DOHH2 (cell line): ENCODE results near the gene IQGAP1.

ENCODE experiments used
- EZH2phosphoT487 ChIP-seq: fragments of 200-600 bp; sonication (generic); IDR thresholded peaks from 2 replicates; pipeline ENCODE4 v1.6.1; 2017; ENCODE audit warnings: borderline replicate concordance, mild to moderate bottlenecking, antibody characterized with exemption, low read length, moderate library complexity, mixed read lengths
- TF ChIP-seq, protein P1 (sequence below): fragments of 200-600 bp; sonication (generic); IDR thresholded peaks from one replicate; pipeline ENCODE4 v1.5.1; 2014; ENCODE audit warnings: antibody characterized with exemption, mild to moderate bottlenecking, low read depth, low read length; ENCODE audit not compliant: poor library complexity, severe bottlenecking

DNA sequence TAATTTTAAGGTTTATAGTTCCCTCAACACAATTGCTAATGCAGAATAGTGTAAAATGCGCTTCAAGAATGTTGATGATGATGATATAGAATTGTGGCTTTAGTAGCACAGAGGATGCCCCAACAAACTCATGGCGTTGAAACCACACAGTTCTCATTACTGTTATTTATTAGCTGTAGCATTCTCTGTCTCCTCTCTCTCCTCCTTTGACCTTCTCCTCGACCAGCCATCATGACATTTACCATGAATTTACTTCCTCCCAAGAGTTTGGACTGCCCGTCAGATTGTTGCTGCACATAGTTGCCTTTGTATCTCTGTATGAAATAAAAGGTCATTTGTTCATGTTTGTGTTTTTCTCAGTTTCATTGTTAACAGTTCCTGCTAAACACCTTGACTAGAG lies 113.9 kb downstream of the IQGAP1 start:
- TF ChIP-seq, protein P1, sequence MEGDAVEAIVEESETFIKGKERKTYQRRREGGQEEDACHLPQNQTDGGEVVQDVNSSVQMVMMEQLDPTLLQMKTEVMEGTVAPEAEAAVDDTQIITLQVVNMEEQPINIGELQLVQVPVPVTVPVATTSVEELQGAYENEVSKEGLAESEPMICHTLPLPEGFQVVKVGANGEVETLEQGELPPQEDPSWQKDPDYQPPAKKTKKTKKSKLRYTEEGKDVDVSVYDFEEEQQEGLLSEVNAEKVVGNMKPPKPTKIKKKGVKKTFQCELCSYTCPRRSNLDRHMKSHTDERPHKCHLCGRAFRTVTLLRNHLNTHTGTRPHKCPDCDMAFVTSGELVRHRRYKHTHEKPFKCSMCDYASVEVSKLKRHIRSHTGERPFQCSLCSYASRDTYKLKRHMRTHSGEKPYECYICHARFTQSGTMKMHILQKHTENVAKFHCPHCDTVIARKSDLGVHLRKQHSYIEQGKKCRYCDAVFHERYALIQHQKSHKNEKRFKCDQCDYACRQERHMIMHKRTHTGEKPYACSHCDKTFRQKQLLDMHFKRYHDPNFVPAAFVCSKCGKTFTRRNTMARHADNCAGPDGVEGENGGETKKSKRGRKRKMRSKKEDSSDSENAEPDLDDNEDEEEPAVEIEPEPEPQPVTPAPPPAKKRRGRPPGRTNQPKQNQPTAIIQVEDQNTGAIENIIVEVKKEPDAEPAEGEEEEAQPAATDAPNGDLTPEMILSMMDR: no peak
- no peak for TF ChIP-seq EZH2phosphoT487
